GM19468 (cell line): ENCODE results near the gene APBA1.
"Not testable (repeated sequence)": the region's sequence is repeated elsewhere in the genome, so short reads cannot be mapped to it uniquely, and the experiment has no call there.

ENCODE experiments used
- ATAC-seq: cut with Tn5 transposase; IDR thresholded peaks from one replicate; pipeline ENCODE4 v1.9.1; 2021; ENCODE audit warnings: mild to moderate bottlenecking, moderate library complexity, moderate number of reproducible peaks; ENCODE audit not compliant: unreplicated experiment; ENCODE audit errors: extremely low read depth

APBA1 gene

DNA sequence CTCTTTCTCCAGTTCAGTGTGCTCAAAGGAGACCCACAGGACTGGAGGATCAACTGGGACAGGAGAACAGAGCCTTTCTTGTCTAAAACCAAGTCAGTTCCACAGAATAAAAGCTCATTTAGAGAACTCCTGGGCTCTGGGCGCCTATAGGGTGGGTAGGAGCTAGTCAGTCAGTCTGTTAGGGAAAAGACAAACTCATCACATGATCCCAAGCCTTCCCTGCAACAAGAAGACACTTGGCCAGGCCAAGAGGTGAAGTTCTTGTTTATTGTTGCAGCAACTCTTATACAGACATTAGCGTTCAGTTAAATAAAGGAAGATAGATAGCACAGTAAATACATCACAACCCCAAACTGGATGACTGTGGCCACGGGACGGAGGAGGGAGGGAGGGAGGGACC is 244.9 kb downstream of the APBA1 start:
- ATAC-seq: no peak

DNA sequence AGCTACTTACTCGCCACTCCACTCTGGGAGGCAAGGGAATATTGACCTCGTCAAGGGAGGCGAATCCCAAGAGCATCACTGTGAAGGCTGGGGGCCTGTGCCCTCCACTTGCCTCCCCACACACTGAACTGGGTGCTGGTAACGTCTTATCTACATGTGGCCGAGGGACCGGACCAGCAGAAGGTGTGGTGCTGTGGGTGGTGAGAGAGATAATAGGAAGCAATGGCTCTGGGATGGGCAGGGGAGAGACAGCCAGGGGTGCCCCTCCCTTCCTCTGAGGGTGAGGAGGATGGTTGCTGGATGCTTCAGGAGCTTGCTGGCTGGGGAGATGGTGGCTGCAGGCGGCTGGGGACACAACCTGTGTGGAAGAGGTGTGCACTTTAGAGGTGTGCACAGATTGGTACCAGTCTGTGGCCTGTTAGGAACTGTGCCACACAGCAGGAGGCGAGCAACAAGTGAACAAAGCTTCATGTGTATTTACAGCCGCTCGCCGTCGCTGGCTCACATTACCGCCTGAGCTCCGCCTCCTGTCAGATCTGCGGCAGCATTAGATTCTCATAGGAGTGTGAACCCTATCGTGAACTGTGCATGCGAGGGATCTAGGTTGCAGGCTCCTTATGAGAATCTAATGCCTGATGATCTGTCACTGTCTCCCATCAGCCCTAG is 246.9 kb downstream of the APBA1 start:
- ATAC-seq: no peak

DNA sequence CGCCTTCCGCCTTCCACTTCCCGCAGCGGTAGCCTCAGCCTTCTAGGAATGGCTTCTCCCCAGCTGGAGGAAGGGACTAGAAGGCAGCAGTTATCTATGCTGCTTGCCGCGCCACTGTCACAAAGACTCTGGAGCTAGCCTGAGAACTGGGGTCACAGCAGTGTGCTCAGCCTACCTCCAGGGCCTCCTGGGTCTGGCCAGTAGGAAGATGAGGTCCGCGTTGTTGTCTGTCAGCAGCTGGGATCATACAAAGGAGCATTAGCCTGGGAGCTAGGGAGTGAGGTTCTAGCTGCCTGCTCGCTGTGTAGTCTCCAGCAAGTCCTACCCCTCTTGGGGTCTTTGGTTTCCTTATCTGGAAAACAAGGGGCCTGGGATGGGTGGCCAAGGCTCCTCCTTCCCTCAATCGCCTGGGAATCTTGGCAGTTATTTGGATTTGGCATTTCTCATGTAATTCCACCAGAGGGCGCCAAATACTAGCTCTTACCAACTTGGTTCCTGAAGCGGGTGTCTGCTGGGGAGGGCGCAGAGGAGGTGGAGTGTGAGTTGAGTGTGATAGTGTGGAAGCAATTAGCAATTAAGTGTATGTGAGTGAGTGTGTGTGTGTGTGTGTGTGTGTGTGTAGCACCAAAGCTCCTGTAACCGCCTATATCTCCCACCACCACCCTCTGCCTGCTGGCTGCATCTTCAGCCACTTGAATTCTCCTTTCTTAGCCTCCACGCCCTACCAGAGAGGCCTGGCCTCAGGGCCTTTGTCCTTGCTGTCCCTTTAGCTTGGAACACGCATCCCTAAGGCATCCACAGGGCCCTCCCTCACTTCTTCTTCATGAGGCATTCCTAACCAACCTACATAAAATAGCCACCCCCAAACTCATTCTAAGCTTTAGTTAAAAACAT is 250.0 kb downstream of the APBA1 start:
- ATAC-seq: no peak

DNA sequence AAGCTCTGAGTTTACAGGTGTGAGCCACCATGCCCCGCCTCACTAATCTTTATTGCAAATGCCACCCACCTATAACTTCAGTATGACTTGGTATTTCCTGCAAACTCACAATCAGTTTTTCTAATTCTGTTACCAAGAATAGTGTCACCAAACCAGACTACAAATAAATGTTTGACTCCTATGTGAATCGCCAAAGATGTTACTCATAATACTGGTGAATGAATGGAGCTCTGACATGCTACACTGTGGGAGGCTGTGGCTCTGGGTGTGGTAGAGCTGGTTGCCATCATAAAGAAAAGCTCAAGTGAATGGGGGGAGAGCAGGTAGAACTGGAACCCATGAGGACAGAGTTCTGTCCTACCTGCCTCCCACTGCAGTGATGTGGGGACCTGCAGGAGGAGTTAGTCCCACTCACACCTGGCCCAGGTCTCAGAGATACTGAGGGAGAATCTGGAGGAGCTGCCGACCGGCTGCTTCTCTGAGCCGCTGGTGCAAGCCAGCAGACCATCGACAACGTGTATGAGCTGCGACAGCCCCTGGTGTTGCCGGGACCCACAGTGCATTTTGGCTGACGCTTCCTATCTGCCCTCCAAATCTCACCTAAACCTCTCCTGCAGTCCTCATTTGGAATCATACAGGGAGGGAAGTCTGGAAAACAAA is 251.4 kb downstream of the APBA1 start:
- ATAC-seq: no peak

DNA sequence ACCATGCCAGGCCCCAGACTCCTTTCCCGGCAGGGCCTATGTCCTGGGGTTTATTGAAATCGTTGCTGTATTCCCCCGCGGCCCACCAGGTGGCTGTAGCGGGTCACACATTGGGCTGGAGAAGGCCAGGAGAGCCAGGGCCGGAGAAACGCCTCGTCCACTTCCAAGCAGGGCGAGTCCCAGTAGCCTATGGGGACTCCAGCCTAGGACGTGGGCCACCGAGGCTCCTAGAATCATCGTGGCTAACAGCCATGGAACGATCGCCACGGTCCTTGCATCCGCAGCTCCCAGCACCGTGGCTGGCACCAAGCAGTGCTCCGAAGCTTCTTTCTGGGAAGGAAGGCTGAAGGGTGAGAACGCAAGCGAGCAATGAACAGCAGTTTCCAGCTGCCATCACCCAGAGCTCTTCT is 259.4 kb downstream of the APBA1 start:
- no peak for ATAC-seq

DNA sequence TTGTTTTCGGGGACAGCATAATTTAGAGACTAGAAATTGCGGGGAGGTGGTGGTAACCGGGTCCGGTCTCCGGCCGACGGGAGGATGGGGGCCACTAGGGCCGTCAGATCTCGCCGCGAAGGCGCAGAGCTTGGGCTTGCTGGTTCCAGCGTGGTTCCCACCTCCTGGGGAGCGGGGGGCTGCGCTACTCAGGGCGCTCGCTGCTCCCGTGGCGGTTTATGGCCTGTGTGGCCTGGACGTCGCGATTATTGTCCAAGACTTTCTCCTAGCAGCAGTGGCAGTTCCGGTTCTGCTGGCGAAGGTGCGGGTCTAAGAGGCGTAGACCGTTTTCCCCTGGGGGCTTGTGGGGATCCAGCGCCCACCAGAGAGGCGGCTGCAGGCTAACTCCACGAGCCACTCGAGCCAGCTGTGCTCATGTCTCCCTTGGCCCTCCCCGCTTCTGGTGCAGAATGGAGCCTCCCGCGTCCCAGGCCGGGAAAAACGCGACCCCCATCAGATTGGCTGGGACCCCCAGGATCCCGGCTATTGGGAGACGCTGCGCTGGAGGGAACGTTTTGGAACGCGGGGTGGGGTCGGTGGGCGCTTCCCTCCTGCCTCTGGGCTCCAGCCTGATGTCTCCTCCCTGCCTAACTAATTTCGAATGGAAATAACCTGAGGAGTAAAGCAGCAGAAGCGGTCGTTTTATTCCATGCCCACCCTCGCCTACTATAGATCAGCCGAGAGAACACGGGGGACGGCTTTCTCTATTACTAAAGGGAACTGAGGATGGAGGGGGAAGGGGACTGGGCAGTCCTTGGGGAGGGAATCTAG is 260.0 kb downstream of the APBA1 start:
- no peak for ATAC-seq

DNA sequence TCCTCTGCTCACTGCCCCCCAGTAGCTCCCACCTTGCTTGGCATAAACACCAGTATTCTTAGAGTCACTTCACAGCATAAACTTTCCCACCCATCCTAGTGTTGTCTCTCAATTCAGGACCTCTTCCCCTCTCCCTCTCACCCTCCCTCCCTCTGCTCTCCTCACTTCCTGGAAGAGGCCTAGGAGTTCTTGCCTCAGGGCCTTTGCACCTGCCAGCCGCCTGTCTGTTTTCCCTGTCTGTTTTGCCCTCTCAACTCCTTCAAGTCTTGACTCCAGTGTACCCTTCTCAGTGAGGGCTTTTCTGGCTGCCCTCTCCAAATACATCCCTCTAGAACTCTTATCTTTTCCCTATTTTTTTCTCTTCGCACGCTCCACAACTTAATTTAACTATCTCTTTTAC is 260.9 kb downstream of the APBA1 start:
- no peak for ATAC-seq

DNA sequence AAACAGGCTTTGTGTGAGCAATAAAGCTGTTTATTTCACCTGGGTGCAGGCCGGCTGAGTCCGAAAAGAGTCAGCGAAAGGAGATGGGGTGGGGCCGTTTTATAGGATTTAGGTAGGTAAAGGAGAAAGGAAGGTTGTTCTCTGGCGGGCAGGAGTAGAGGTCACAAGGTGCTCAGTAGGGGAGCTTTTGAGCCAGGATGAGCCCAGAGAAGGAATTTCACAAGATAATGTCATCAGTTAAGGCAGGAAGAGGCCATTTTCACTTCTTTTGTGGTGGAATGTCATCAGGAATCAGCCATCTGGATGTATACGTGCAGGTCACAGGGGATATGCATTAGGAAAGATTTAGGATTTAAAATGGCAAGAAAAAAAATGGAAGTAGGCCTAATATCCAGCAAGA is 262.2 kb downstream of the APBA1 start:
- not testable (repeated sequence) for ATAC-seq

DNA sequence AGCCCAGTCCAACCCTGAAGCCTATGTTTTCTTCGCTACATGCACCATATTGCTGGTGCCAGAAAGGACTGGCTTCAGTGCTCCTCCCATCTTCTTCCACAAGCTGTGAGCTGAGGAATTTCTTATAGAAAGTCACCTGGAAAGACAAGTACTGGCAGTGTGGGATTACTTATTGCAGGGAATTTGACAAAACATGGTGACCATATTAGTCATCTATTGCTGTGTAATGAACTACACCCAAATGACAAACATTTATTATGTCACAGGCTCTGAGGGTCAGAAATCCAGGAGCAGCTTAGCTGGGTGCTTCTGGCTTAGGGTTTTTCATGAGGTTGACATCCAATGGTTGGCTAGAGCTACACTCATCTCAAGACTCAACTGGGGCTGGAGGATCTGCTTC is 271.7 kb downstream of the APBA1 start:
- no peak for ATAC-seq

DNA sequence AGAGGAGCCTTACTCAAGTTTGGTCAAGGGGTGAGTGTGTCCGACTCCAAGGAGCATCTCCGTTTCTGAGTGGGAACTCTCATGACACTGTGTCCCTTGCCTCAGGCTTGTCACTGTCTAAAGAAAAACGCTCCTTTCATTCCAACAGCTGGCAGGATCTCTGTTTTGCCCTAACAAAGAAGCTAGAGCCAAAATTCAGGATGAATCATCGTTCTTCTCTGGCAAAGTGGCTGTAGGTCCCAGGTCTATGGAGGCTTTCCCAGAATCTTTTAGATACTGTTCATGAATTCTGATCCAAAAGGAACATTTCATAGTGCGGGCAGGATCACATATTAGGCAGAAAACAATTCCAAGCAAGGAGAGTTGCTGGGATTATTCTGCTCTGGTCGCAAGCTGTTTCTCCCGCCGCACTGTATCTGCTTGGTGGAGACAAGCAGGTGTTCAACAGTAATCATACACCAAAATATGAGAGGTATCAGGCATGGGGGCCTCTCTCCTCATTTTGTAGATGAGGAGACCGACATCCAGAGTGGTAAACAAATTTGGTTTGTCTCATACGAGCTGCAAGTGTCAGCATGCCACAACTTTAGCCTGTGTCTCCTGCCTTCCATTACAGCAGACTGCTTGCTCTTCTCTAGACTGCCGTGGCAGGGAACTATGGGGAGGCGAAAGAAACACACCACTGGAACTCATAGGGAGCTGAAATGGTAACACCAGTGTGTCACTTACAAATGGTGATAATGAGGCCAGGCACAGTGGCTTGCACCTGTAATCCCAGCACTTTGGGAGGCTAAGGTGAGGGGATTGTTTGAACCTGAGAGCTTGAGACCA is 274.6 kb downstream of the APBA1 start:
- no peak for ATAC-seq

DNA sequence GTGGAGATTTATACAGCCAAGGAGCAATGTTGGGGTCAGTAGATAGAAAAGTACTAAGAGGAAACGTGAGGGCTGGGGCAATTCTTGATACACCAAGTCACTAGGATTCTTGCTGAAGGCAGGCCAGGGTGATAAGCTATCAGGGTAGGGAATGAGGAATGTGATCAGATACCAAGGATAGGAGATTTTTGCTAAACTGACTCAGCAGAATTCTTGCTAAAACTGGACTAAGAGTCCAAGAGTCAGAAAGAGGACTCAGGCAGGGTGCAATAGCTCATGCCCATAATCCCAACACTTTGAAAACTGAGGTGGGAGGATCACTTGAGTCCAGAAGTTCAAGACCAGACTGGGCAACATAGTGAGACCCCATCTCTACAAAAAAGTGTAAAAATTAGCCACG is 275.4 kb downstream of the APBA1 start:
- ATAC-seq: no peak

DNA sequence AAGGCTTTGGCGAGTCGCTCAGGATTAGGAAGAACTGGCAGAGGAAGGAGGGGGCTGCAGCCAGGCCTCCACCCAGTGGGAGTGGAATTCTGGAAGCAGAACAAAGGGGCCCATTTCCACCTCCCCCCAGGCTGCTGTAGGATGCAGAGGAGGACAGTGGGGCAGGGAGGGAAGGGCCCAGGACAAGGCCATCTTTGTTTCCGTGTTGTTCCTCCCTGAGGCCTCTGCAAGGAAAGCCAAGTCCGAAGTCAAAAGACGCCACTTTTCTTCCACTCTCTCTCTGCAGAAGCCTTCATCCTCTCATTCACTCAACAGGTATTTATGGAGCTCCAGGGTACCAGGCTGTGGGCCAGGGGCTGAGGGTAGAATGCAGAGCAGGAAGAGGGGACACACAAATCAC is 276.5 kb downstream of the APBA1 start:
- no peak for ATAC-seq

DNA sequence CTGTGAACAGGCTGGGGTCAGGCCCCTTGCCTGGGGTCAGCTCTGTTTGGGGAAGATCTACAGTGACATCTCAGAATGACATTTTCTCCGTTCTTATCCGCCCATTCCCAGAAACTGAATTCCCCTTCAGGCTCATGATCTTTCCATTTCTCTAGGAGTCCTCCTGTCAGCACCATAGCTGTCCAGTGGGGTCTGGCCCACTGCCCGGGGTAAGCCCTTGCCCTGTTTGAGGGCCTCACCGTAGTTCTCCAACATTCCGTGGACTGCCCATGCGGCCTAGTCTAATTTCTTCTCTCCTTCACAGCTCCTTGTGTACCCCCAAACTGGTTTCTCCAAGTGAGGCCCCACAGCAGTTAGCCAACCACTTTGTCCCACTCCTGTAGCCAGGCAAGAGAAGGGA is 278.7 kb downstream of the APBA1 start:
- ATAC-seq: no peak

DNA sequence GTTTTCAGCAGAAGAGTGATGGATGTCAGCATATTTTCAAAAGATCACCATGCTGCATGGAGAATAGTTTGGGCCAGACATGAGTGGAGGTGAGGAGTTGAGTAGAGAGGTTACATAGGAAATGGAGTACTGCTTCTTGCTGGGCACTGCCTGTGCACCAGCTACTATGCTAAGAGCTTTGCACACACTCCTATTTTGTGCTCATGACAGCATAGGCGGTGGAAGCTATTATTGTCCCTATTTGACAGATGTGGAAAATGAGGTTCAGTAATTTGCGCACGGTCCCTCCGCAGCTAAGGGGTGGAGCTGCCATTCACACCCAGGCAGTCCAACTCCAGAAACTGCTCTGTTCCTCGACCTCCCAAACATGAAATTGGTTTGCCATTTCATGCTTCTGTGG is 279.3 kb downstream of the APBA1 start:
- no peak for ATAC-seq

DNA sequence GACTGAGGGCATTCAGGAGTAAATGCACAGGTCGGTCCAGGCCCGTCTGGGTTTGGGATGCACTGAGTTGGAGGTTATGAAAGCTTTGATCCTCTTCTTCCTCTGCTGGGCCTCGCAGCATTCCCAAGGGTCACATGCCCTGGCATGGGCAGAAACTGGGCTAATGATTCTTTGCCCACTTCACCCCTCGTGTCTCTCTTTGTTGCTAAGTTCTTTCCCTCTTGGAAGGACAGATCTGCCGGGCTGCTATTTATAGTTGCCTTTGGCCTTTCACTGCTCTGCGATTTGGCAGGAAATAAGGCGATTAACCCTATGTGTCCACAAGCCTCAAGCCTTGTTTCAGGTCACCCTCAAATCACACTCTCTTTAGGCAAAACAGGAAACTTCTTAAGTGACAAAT is 280.2 kb downstream of the APBA1 start:
- ATAC-seq: no peak

DNA sequence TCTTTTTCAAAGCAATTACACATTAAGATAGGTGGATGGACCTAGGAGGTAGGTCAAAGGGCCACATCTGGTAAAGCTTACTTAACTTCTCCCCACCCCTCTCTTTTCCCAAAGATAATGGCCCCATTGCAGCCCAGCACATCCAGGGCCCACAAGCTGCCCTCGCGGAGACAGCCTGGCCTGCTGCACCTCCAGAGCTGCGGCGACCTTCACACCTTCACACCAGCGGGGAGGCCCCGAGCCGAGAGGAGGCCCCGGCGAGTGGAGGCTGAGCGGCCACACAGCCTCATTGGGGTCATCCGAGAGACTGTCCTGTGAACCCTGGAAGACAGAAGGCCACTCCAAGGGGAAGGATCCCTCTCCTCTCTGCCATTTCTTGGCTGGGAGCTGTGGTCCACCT is 280.7 kb downstream of the APBA1 start:
- no peak for ATAC-seq

DNA sequence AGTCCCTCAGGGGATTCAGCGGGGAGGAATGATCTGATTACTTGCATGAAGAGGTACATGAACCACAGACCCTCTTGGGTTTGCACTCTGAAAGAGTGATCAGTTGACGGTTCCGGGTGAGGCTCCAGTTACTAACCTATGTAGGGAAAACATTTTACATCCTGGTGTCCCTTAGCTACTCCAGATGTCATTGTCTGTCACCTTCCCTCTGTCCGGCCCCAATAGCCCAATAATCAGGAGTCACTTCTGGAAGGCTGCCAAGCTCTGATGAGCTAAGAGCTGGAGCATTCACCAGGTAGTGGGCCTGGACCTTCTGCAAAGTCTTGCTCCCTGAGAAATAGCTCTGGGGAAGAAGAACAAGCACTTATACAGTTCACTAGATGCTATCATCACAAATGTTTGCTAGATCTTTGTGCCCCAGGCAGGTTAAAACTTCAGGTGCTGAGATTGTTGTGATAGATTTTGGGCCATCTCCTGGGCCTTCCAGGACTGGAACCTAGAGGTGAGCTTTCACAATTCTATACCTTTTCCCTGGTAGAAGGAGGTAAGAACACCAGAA is 282.7 kb downstream of the APBA1 start:
- no peak for ATAC-seq

DNA sequence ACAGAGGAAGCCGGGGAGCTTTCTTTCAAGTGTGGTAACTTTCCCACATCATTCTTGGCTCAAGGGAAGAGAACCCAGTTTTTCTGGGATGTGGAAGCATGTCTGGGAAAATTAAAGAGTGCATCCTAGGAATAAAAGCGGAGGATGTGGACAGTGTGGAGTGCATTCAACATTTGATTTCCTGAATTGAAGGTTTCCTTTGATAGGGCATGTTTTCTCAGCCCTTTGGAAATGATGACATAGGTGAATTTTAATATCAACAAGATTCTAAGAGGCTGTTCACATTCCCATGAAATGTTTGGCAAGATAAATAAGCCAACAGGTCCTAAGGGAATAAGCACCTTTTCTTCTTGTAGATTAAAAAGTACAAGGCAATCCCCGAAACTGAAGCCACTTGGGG is 283.6 kb downstream of the APBA1 start:
- ATAC-seq: no peak

DNA sequence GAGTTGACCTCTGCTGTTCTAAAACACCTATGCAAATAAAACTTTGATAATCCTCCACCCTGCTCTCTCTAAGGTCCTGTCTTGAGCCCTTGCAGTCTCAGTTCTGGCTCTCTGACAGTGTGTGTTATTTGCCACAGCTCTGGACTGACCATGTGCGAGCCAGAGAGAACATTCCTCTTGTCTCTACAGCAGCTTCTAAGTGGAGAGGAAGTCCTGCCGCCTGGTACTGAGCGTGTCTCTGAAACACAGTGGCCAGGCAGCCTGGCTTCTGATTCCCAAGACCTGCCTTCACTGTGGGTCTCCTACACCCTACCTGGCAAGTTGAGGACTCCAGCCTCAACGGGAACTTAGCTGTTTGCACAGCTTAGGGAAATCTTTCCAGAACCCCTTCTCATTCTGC is 285.5 kb downstream of the APBA1 start:
- ATAC-seq: no peak
